ENCODE measurements around the gene KCNK5. TPM values are rescaled to one million over a fixed set of nuclear protein-coding genes. Genes with fewer than 3 reads are reported as not detected.

KCNK5 gene
- total and polyA plus RNA-seq, 2 of the 8 experiments (the other 6 are each of a cell fraction or from before 2014, with no cell fraction given), result 20.9 to 44.3 TPM

DNA sequence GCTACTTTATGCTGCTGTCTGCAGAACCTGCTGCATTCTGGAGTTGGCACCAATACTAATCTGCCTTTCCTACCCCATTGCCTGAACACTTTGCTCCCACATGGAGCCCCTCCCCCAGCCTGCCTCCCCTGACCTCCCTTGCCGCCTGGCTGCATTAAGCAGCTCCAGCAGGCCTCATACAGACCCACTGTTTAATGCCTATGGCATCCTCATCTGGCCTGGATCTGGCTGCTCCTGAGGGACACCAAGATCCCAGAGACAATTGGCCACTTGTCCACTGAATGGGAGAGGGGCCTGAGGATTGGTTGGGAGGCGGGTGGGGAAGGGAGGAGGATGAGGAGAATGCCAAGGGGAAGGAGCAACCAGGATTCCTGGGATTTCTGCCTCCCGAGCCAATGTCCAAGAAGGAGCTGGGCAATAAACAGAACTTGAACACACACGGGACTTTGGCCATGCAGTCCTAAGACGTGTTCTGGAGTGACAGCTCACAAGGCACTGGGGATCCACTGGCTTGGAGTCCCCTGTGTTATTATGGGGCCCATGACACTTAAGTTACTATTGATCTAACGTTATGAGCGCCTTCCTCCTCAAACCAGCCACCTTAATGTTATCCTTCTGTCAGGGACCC lies 10.4 kb upstream of the KCNK5 start:
- Histone ChIP-seq H3K23ac (ENCODE audit: insufficient read length) (no peak overlapping the region), H4K8ac (ENCODE audit: extremely low read depth, insufficient read depth, low read length) (0 out of 2 replicates have a peak overlapping the region, but pooled peaks have one; percentile 9), H2BK5ac (ENCODE audit: low read depth, low read length) (0 out of 2 replicates have a peak overlapping the region, but pooled peaks have one; percentile 24), H3K79me2 (ENCODE audit: control insufficient read depth in 1 of 2, insufficient read depth in 2 of 2, low read length in 2 of 2) (no peaks in the 10 kb centered on the region), H3K23me2 (ENCODE audit: low read depth, low read length) (no peaks in the 10 kb centered on the region), H3K4me2 (ENCODE audit: insufficient read depth in 1 of 2, low read depth in 2 of 2, low read length in 2 of 2) (no peak overlapping the region), H3K14ac (ENCODE audit: insufficient read length) (no peak overlapping the region), H2BK120ac (replicated peaks; ENCODE audit: low read depth, low read length) (no peak overlapping the region), H3K36me3 (ENCODE audit: control insufficient read depth in 2 of 4, insufficient read depth in 4 of 4, low read length in 3 of 4) (no peaks in the 10 kb centered on the region), H2BK12ac (ENCODE audit: low read depth, low read length) (peak overlapping the region; percentile 50; the same call in 1 of the 2 replicates), H4K20me1 (replicated peaks in 1 of 2; ENCODE audit: control insufficient read depth in 1 of 2, insufficient read depth in 2 of 2, low read length in 2 of 2) (no peaks in the 10 kb centered on the region), H3K4me3 (ENCODE audit: extremely low read depth in 1 of 4, insufficient read depth in 2 of 4, low read depth in 3 of 4, low read length in 4 of 4) (no peak overlapping the region), H3K4me1 (replicated peaks in 1 of 4; ENCODE audit: control insufficient read depth in 3 of 4, insufficient read depth in 4 of 4, low read length in 3 of 4) (peaks cover 0 to 2% (median 1%) of the 10 kb centered on the region in 4 experiments; a peak in 3 of 7 replicates), H2BK20ac (ENCODE audit: low read length) (peak overlapping the region; percentile 48; the same call in 1 of the 2 replicates), H3K9me3 (ENCODE audit: insufficient read depth in 2 of 2, low read depth in 1 of 2, low read length in 1 of 2) (no peaks in the 10 kb centered on the region), H2AFZ (ENCODE audit: low read length) (no peak overlapping the region), H3K79me1 (ENCODE audit: low read depth, low read length) (no peaks in the 10 kb centered on the region), H4K5ac (ENCODE audit: insufficient read length, low read depth, low read length) (no peak overlapping the region), H3K27ac (ENCODE audit: low read depth, low read length) (no peak overlapping the region), H3K27me3 (replicated peaks in 1 of 4; ENCODE audit: control insufficient read depth in 3 of 4, extremely low read depth in 1 of 4, insufficient read depth in 3 of 4, low read length in 3 of 4) (no peaks in the 10 kb centered on the region), H2AK5ac (ENCODE audit: low read depth, low read length) (no peak overlapping the region), H3K18ac (ENCODE audit: extremely low read depth, low read length) (peak overlapping the region; percentile 55; the same call in 1 of the 2 replicates), H3K4ac (replicated peaks; ENCODE audit: insufficient read length, low read depth, low read length) (no peak overlapping the region), H4K91ac (replicated peaks; ENCODE audit: insufficient read length, low read length) (no peak overlapping the region), H3K9ac (replicated peaks in 1 of 4; ENCODE audit: extremely low read depth in 1 of 4, low read depth in 3 of 4, low read length in 3 of 4) (no peak overlapping the region), H2BK15ac (ENCODE audit: low read length) (no peak overlapping the region), H3K56ac (replicated peaks; ENCODE audit: insufficient read length, low read depth, low read length) (no peak overlapping the region)
- WGBS, 2 experiments (ENCODE audit: extremely low coverage in 1 of 2, insufficient coverage in 1 of 2, insufficient read length in 1 of 2, insufficient replicate concordance in 2 of 2, low coverage in 1 of 2, low lambda C conversion rate in 2 of 2, missing lambda C conversion rate in 1 of 2), result 80% methylated on average over 7 of the region's 7 CpGs; no CpG with 5 or more reads in 1 of the 2 experiments
- DNase-seq (ENCODE audit: low read depth in 1 of 2, low spot score in 2 of 2) (no peak), FAIRE-seq (no peak)
- ChIA-PET CTCF (ENCODE audit: partially characterized antibody) (interaction anchor here (0.8 to 72.8 kb wide), 17 partner anchors 9 to 242 kb away, joined by 3 to 1738 read pairs (median 6); partner anchors contain the start of genes KCNK17 and KCNK5), POLR2A (ENCODE audit: partially characterized antibody) (interaction anchor here (1.0 to 2.9 kb wide), 4 partner anchors 8 to 23 kb away, joined by 3 to 15 read pairs (median 4); partner anchors contain the start of gene KCNK5)
- TF ChIP-seq, protein P1, sequence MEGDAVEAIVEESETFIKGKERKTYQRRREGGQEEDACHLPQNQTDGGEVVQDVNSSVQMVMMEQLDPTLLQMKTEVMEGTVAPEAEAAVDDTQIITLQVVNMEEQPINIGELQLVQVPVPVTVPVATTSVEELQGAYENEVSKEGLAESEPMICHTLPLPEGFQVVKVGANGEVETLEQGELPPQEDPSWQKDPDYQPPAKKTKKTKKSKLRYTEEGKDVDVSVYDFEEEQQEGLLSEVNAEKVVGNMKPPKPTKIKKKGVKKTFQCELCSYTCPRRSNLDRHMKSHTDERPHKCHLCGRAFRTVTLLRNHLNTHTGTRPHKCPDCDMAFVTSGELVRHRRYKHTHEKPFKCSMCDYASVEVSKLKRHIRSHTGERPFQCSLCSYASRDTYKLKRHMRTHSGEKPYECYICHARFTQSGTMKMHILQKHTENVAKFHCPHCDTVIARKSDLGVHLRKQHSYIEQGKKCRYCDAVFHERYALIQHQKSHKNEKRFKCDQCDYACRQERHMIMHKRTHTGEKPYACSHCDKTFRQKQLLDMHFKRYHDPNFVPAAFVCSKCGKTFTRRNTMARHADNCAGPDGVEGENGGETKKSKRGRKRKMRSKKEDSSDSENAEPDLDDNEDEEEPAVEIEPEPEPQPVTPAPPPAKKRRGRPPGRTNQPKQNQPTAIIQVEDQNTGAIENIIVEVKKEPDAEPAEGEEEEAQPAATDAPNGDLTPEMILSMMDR (IDR thresholded peaks at IDR 0.05; ENCODE audit: control extremely low read depth in 1 of 3, insufficient read depth in 1 of 3, low read depth in 1 of 3, low read length in 3 of 3), result peak in 2 of 3 experiments; percentile 17 to 19; a peak in 2 of 4 replicates
